Activated CD8-positive, alpha-beta T cell treated with anti-CD3 and anti-CD28 coated beads for 36 hours (primary cell): ENCODE results near the gene MCF2L2. TPM values are rescaled to one million over a fixed set of nuclear protein-coding genes. Genes with fewer than 3 reads are reported as not detected.

Source experiments
- ATAC-seq: fragments of 200-7000 bp; cut with Tn5 transposase; one replicate; pipeline ENCODE4 v1.10.0; 2021; ENCODE audit warnings: mild to moderate bottlenecking, moderate library complexity
- CTCF ChIA-PET: fragments of 350-600 bp; sonication (Branson Sonifier 250); formaldehyde crosslinking; loops from one replicate; lab custom pipeline; 2021; ENCODE audit warnings: antibody characterized with exemption; lab: Charles Lee
- POLR2A ChIA-PET: fragments of 350-600 bp; sonication (Branson Sonifier 250); formaldehyde crosslinking; loops from one replicate; lab custom pipeline; 2021; ENCODE audit warnings: antibody characterized with exemption; lab: Charles Lee
- DNase-seq: peaks from one replicate; pipeline ENCODE4 v3.0.0-alpha.2; 2020
- H3K27ac Mint-ChIP-seq: one replicate; pipeline ENCODE4 v1.8.0; 2021; ENCODE audit warnings: mild to moderate bottlenecking, mixed read lengths
- H3K27me3 Mint-ChIP-seq: one replicate; pipeline ENCODE4 v1.8.0; 2021; ENCODE audit warnings: mixed read lengths
- H3K36me3 Mint-ChIP-seq: one replicate; pipeline ENCODE4 v1.8.0; 2021; ENCODE audit warnings: low read depth, mixed read lengths
- H3K4me1 Mint-ChIP-seq: one replicate; pipeline ENCODE4 v1.8.0; 2021; ENCODE audit warnings: low read depth, mixed read lengths
- H3K4me3 Mint-ChIP-seq: one replicate; pipeline ENCODE4 v1.8.0; 2021; ENCODE audit warnings: mild to moderate bottlenecking, moderate library complexity, mixed read lengths
- H3K9me3 Mint-ChIP-seq: one replicate; pipeline ENCODE4 v1.8.0; 2021; ENCODE audit warnings: mixed read lengths
- intact Hi-C: fragments of 100-400 bp; cut with micrococcal nuclease; formaldehyde crosslinking; loops from one replicate; pipeline ENCODE4 v1.10.0; 2022
- total RNA-seq, 2 experiments: library from RNA; stranded (reverse); gene quantifications; one replicate each; pipeline ENCODE4 v1.2.3, GENCODE V29; 2021
- TF ChIP-seq, protein P1 (sequence below): fragments of 200-600 bp; IDR thresholded peaks from one replicate; pipeline ENCODE4 v1.8.0; 2022; ENCODE audit warnings: antibody characterized with exemption, mild to moderate bottlenecking

Gene MCF2L2
- total RNA-seq, 2 experiments from 2014 or later = 3.5 to 3.7 TPM

GRCh38 chr3:183439515-183439914 is 11.1 kb upstream of the MCF2L2 start:
- intact Hi-C loops = no loop called here
- CTCF ChIA-PET = interaction anchor here (1.0 kb wide), 1 partner anchor 121 kb away, joined by 3 read pairs; no protein-coding TSS in a partner anchor

GRCh38 chr3:183438735-183439134 is 10.3 kb upstream of the MCF2L2 start:
- H3K27ac Mint-ChIP-seq = no peak overlapping the region
- peaks cover 11% of the 10 kb centered on the region for H3K9me3 Mint-ChIP-seq
- peaks cover 10% of the 10 kb centered on the region for H3K4me1 Mint-ChIP-seq
- ChIA-PET POLR2A (interaction anchor here (1.0 to 1.1 kb wide), 2 partner anchors 11 to 29 kb away, joined by 3 read pairs; no protein-coding TSS in a partner anchor), CTCF (interaction anchor here (1.0 kb wide), 1 partner anchor 9 kb away, joined by 4 read pairs; no protein-coding TSS in a partner anchor)
- intact Hi-C loops = no loop called here
- TF ChIP-seq, protein P1, sequence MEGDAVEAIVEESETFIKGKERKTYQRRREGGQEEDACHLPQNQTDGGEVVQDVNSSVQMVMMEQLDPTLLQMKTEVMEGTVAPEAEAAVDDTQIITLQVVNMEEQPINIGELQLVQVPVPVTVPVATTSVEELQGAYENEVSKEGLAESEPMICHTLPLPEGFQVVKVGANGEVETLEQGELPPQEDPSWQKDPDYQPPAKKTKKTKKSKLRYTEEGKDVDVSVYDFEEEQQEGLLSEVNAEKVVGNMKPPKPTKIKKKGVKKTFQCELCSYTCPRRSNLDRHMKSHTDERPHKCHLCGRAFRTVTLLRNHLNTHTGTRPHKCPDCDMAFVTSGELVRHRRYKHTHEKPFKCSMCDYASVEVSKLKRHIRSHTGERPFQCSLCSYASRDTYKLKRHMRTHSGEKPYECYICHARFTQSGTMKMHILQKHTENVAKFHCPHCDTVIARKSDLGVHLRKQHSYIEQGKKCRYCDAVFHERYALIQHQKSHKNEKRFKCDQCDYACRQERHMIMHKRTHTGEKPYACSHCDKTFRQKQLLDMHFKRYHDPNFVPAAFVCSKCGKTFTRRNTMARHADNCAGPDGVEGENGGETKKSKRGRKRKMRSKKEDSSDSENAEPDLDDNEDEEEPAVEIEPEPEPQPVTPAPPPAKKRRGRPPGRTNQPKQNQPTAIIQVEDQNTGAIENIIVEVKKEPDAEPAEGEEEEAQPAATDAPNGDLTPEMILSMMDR = no peak
- no peaks in the 10 kb centered on the region for H3K36me3 Mint-ChIP-seq
- no peak overlapping the region for H3K4me3 Mint-ChIP-seq
- ATAC-seq (no peak), DNase-seq (no peak)
- no peaks in the 10 kb centered on the region for H3K27me3 Mint-ChIP-seq

More at GRCh38 chr3:183439515-183439914, 11.1 kb upstream of the MCF2L2 start:
- POLR2A ChIA-PET = no interaction called here
- H3K9me3 Mint-ChIP-seq = peaks cover 13% of the 10 kb centered on the region
- TF ChIP-seq, protein P1 = no peak
- H3K4me3 Mint-ChIP-seq = no peak overlapping the region
- DNase-seq (no peak), ATAC-seq (no peak)
- no peaks in the 10 kb centered on the region for H3K36me3 Mint-ChIP-seq
- no peak overlapping the region for H3K27ac Mint-ChIP-seq
- H3K27me3 Mint-ChIP-seq = no peaks in the 10 kb centered on the region
- peaks cover 10% of the 10 kb centered on the region for H3K4me1 Mint-ChIP-seq

- TF ChIP-seq, protein P1 = no peak
- H3K36me3 Mint-ChIP-seq = no peaks in the 10 kb centered on the region
- ATAC-seq = no peak
- H3K4me3 Mint-ChIP-seq = no peak overlapping the region
- peaks cover 2% of the 10 kb centered on the region for H3K9me3 Mint-ChIP-seq
- ChIA-PET CTCF (interaction anchor here (1.0 kb wide), 1 partner anchor 10 kb away, joined by 4 read pairs; no protein-coding TSS in a partner anchor), POLR2A (interaction anchor here (0.6 to 1.1 kb wide), 3 partner anchors 10 to 29 kb away, joined by 3 read pairs; no protein-coding TSS in a partner anchor)
- no peak overlapping the region for H3K27ac Mint-ChIP-seq
- H3K27me3 Mint-ChIP-seq = no peaks in the 10 kb centered on the region
- DNase-seq = no peak
- H3K4me1 Mint-ChIP-seq = peaks cover 10% of the 10 kb centered on the region
- intact Hi-C loops = no loop called here
These were observed 9.5 kb upstream of the MCF2L2 start for GRCh38 chr3:183437666-183438564.

DNA sequence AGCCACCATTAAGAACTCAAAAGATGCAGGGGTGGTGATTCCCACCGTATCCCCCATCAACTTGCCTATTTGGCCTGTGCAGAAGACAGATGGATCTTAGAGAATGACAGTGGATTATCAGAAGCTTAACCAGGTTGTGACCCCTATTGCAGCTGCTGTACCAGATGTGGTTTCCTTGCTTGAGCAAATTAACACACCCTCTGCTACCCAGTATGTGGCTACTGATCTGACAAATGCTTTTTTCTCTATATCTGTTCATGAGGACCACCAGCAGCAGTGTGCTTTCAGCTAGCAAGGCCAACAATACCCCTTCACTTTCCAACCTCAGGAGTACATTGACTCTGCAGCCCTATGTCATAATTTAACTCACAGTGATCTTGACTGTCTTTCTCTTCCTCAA is 8.6 kb upstream of the MCF2L2 start:
- ChIA-PET POLR2A (no interaction called here), CTCF (no interaction called here)
- ATAC-seq (no peak), DNase-seq (no peak)
- TF ChIP-seq, protein P1 = no peak
- no peaks in the 10 kb centered on the region for H3K9me3 Mint-ChIP-seq
- H3K27ac Mint-ChIP-seq = no peak overlapping the region
- intact Hi-C loops = no loop called here
- no peaks in the 10 kb centered on the region for H3K36me3 Mint-ChIP-seq
- H3K4me1 Mint-ChIP-seq = peaks cover 10% of the 10 kb centered on the region
- H3K4me3 Mint-ChIP-seq = no peak overlapping the region
- H3K27me3 Mint-ChIP-seq = no peaks in the 10 kb centered on the region

- POLR2A ChIA-PET = interaction anchor here (0.5 kb wide), 1 partner anchor 15 kb away, joined by 4 read pairs; no protein-coding TSS in a partner anchor
- Mint-ChIP-seq H3K4me1 (peaks cover 18% of the 10 kb centered on the region), H3K9me3 (no peaks in the 10 kb centered on the region), H3K36me3 (no peaks in the 10 kb centered on the region), H3K27ac (no peak overlapping the region), H3K4me3 (no peak overlapping the region), H3K27me3 (no peaks in the 10 kb centered on the region)
- ATAC-seq = peak; percentile 75
- TF ChIP-seq, protein P1 = no peak
- intact Hi-C loops = no loop called here
- CTCF ChIA-PET = no interaction called here
- peak; percentile 17 for DNase-seq
These were observed 7.2 kb upstream of the MCF2L2 start for GRCh38 chr3:183435661-183436060.
